Colonic mucosa (tissue), 4 donors: ENCODE measurements around the gene UBE2R2. TPM values are rescaled to one million over a fixed set of nuclear protein-coding genes. Genes with fewer than 3 reads are reported as not detected.

Experiments used
- DNase-seq: peaks from one replicate; pipeline ENCODE4 v3.0.0-alpha.2; 2020
- H3K27ac ChIP-seq: fragments of 200-600 bp; one replicate; pipeline ENCODE4 v1.8.0; 2021
- H3K27me3 ChIP-seq: fragments of 200-600 bp; one replicate; pipeline ENCODE4 v1.8.0; 2021
- H3K36me3 ChIP-seq: fragments of 200-600 bp; one replicate; pipeline ENCODE4 v1.8.0; 2021
- H3K4me1 ChIP-seq: fragments of 200-600 bp; one replicate; pipeline ENCODE4 v1.8.0; 2021; ENCODE audit warnings: mild to moderate bottlenecking
- H3K4me3 ChIP-seq: fragments of 200-600 bp; one replicate; pipeline ENCODE4 v1.8.0; 2021
- H3K9ac ChIP-seq, 2 donors: one replicate each; pipeline ENCODE4 v1.7.0; 2013; ENCODE audit warnings: control low read depth in 2 of 2, low read depth in 2 of 2, low read length in 2 of 2
- H3K9me3 ChIP-seq: fragments of 200-600 bp; one replicate; pipeline ENCODE4 v1.8.0; 2021
- CTCF ChIP-seq: fragments of 200-600 bp; IDR thresholded peaks from one replicate; pipeline ENCODE4 v1.8.0; 2022; ENCODE audit warnings: antibody characterized with exemption, mild to moderate bottlenecking
- intact Hi-C: fragments of 100-400 bp; cut with DNase I; formaldehyde crosslinking; loops from one replicate; pipeline ENCODE4 v1.14.1; 2022
- total RNA-seq, 2 donors: library from RNA; stranded (reverse); fragmentation: NEBNext Ultra II Directional in 1 of 2; extraction: Animal tissue kit (Norgen Biotek cat#: 25700) in 1 of 2; gene quantifications; one replicate each; pipeline ENCODE4 v1.2.1, GENCODE V29; 2021
- donor health status: healthy.
- donor health status: DM: no; HTN: no; CAD: no.
- donor health status: DM: no; HTN: no; CAD: no.

UBE2R2 gene
- total RNA-seq, 2 donors from 2014 or later: 31.4 to 46.0 TPM

GRCh38 chr9:33877727-33878489 lies 60.9 kb downstream of the UBE2R2 start:
- H3K9ac ChIP-seq: no peak overlapping the region
- no peaks in the 10 kb centered on the region for H3K27me3 ChIP-seq
- no peaks in the 10 kb centered on the region for H3K9me3 ChIP-seq
- no peaks in the 10 kb centered on the region for H3K4me1 ChIP-seq
- TF ChIP-seq CTCF: no peak
- DNase-seq: no peak
- no peaks in the 10 kb centered on the region for H3K36me3 ChIP-seq
- H3K4me3 ChIP-seq: no peak overlapping the region
- intact Hi-C loops: no loop called here
- no peak overlapping the region for H3K27ac ChIP-seq

- Histone ChIP-seq H3K27ac (no peak overlapping the region), H3K4me3 (no peak overlapping the region), H3K4me1 (no peaks in the 10 kb centered on the region), H3K27me3 (no peaks in the 10 kb centered on the region), H3K9ac (no peak overlapping the region), H3K36me3 (no peaks in the 10 kb centered on the region), H3K9me3 (no peaks in the 10 kb centered on the region)
- TF ChIP-seq CTCF: no peak
- DNase-seq: no peak
- intact Hi-C loops: no loop called here
These were observed 61.9 kb downstream of the UBE2R2 start for GRCh38 chr9:33878691-33879366.

- H3K27ac ChIP-seq: no peak overlapping the region
- H3K9ac ChIP-seq: no peak overlapping the region
- no peak for TF ChIP-seq CTCF
- no peak for DNase-seq
- no peaks in the 10 kb centered on the region for H3K9me3 ChIP-seq
- intact Hi-C loops: no loop called here
- no peaks in the 10 kb centered on the region for H3K36me3 ChIP-seq
- no peak overlapping the region for H3K4me3 ChIP-seq
- no peaks in the 10 kb centered on the region for H3K27me3 ChIP-seq
- peaks cover 9% of the 10 kb centered on the region for H3K4me1 ChIP-seq
These were observed 63.5 kb downstream of the UBE2R2 start for GRCh38 chr9:33880211-33881089.

- H3K4me3 ChIP-seq: no peak overlapping the region
- no peaks in the 10 kb centered on the region for H3K27me3 ChIP-seq
- DNase-seq: no peak
- no peak overlapping the region for H3K27ac ChIP-seq
- peaks cover 12% of the 10 kb centered on the region for H3K4me1 ChIP-seq
- no peak overlapping the region for H3K9ac ChIP-seq
- no peaks in the 10 kb centered on the region for H3K9me3 ChIP-seq
- intact Hi-C loops: no loop called here
- H3K36me3 ChIP-seq: no peaks in the 10 kb centered on the region
- TF ChIP-seq CTCF: no peak
These were observed 64.7 kb downstream of the UBE2R2 start for GRCh38 chr9:33881635-33882034.
